Muscle of arm (tissue), 12 donors: ENCODE data around the gene NINJ2. TPM values are rescaled to one million over a fixed set of nuclear protein-coding genes. Genes with fewer than 3 reads are reported as not detected.

Source experiments
- DNase-seq: peaks from one replicate; pipeline ENCODE4 v3.0.0-alpha.2; 2013
- polyA plus RNA-seq, 12 donors: library from polyadenylated mRNA; unstranded; fragments of 120-200 nt; gene quantifications; one replicate each; pipeline ENCODE4 v1.2.1, GENCODE V29; 2013; ENCODE audit not compliant: insufficient read length in 12 of 12

The NINJ2 gene
- polyA plus RNA-seq, 12 donors: 3.4 to 6.2 (median 4.8) TPM; not detected in 2

DNA sequence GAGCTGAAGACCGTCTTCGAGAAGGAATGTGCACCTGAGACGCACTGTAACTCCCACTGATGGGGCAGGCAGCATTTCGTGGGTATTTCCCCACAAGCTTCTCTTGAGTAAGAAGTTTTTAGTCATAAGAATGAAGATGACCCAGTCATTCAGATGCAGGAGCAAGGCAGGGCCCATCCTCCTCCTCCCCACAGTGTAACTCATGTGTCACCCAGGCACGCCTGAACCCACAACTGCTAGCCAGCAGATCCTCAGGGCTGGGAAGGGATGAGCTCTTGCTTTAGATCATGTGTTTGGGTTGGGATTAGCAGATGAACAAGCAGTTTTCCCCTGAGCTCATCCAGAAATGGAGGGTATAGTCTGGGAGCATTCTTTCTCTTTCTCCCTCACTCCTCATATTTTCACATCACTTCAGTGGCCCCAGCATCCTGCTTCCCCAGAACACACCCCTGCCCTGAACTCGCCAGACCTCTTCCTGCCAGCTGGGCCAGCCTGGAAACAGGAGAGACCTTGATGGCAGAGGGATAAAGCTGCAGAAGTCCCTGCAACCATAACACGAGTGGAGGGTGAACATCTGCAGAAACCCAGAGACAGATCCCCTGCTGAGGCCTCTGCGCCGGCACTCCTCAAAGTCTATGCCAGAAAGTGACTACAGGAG is 130.2 kb downstream of the NINJ2 start:
- DNase-seq: no peak

DNA sequence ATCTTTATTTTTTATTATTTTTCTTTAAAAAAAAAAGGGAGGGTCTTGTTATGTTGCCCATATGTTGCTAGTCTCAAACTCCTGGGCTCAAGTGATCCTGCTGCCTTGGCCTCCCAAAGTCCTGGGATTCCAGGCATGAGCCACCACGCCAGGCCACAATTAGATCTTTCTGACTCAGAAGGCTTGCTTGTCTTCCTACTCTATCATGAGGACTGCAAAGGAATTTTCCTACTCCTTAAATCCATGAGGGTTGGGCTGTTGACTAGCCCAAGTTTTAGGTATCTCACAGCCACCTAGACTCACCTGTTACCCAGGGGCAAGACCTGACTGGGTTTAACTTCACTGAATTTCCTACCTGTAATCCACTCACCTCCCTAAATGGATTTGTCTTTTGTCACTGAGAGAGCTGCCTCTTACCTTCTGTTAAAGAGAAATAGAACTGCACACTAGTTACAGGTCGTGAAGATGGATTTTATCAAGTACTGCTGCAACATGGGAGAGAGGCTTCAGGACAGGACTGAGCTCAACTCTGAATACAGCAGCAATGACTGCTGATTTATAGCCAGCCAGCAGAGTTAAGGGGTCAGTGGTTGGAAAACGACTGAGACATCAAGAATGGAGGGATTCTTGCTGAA is 131.2 kb downstream of the NINJ2 start:
- DNase-seq: no peak

DNA sequence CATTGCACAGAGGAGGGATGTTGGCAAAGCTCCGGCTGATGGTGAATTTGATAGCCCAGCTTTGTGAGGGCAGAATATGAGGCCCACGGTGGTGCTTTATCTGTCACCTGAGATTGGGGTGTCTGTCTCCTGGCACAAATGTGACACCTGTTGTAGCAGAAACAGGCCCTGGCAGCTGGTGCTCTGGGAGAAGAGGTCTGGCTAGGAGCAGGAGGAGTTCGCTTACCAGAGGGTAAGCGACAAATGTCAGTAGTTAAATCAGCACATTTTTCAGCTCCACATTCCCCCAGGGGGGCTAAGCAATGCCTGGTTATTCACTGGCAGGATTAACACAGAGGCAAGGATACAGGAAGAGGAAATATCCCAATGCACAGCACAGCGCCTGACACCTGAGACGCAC is 132.4 kb downstream of the NINJ2 start:
- DNase-seq: no peak

DNA sequence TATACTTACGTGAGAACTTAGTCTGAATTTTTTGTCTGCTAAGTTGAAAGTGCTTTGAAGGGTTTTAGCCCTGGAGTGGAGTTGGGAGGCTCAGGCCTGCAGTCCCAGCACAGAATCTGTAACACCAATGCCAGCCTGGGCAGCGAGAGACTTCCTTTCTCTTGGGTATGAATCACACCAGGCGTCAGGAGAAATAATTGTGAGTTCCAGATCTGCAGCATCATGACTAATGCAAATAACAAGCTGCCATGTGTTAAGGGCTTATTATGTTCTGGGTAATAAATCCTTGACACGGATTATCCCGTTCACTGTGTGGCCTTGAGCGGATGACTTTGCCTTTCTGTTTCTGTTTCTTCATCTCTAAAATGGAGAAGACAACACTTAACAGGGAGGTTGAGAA is 132.9 kb downstream of the NINJ2 start:
- DNase-seq: no peak

DNA sequence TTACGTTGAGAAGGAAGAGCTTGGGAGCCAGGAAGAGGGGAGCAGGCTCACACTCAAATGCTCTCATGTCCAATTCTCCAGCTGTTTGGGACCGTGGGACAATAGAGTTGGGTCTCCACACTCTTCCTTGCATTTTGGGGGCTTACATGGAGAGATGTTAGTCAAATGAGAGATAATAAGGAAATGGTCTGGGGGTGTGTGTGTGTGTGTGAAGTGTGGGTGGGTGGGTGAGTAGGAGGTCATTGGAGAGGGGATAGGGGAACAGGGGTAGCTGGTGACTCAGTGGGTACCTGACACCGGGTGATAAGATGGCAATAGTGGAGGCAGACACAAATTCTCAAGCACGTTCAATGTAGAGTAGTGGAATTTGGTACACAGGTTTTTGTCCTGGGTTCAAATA is 135.5 kb downstream of the NINJ2 start:
- no peak for DNase-seq

DNA sequence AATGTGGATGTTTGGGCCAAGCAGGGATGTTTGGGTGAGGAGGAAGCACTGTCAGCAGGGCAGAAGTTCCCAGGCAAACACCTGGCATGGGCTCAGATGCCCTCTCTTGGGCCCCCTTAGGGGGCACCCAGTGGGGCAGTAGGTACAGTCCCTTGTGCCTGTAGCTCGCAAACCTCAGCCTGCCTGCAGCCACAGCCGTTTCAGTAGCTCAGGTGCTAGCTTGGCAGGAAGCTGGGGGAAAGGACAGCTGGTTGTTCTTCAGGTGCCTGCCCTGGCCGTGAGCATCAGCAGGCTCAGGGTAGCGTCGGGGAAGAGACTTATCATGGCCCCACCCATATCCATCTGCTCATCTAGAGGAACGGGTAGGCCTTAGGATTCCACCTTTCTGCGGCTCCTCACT is 136.0 kb downstream of the NINJ2 start:
- no peak for DNase-seq

DNA sequence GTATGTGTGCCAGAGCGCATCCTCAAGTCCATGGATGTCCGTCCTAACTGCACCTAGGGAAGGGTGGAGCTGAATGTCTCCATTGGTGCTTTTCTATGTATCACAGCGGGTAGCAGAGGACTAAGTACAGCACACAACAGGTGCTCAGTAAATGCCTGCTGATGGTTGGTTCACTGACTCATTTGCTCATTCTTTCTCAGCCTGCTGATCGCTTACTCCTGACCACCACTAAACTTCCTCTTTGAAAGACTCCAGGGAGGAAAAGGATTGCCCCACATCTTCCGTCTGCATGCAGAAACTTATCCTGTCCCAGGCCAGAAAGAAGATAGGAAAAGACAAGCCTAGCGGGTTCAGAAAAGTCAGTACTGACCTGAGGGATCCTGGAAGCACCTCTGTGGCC is 137.2 kb downstream of the NINJ2 start:
- DNase-seq: no peak

DNA sequence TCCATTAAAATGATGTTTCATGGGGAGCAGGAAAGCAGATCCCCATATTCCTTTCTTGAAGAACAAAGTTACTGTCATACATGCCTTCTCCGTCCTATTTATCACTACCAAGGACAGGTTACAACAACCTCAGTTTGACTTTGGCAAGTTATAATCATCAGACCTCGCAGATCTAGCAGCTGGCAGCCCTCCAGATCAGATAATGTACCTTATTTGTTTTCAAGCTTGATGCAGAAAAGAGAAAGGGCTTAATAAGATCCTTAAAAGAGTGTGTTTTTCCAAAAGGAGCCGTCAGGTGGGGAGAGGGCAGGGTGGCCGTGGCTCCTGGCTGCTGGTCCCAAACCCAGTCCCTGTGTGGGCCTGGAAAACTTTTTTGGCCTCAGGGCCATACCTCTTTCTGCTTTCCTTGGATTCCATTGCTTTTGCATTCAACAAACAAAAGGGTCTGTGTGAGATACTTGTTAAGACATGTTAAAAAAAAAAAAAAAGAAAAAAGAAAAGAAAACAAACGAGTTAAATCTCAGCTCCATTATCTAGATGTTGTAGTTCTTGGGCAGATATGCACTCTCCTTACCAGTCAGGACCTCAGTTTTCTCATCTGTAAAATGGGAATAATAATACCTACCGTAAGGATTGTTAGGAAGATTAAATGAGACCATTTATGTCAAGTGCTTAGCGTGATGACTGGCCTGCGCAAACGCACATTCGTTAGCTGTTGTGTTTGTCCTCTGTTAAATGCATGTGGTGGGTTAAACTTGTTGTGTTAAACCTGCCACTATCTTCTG is 138.9 kb downstream of the NINJ2 start:
- no peak for DNase-seq

DNA sequence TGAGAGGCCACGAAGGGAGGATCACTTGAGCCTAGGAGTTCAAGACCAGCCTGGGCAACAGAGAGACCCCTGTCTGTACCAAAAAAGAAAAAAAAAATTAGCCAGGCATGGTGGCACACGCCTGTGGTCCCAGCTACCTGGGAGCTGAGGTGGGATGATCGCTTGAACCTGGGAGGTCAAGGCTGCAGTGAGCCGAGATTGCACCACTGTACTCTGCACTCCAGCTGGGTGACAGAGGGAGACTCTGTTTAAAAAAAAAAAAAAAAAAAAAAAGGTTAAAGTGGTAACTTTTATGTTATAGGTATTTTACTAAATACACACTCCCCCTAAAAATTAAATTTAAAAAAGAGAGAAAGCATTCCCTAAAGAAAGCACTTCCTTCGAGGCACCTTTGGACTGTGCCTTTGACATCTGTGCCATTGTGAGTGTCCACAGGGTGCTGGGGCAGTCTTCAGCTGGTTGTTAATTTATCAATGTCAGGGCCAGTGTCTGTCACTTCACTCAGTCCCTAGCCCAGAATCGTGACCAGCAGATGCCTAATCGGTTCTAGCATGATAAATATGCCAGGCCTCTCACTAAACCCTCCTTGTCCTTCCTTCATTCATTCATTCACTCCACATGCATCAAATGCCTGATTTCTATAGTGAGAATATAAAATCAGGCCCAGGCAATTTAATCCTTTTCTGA is 140.4 kb downstream of the NINJ2 start:
- DNase-seq: no peak

DNA sequence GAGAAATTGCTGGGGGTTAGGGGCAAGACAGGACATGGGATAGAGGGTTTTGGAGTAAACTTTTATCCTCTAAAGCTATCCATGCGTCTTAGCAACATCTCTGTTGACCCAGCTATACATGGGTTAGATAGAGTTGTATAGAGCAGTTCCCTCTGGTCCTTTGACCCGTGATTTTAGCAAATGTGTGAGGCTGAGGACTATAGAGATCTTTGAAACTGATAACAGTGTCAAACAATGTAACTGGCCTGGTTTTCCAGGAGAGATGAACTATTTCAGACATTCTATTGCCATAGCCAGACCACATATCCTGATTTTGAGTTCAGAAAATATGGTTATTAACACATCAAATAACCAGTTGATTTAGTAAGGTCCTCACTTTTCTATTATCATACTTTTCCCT is 143.1 kb downstream of the NINJ2 start:
- DNase-seq: no peak

DNA sequence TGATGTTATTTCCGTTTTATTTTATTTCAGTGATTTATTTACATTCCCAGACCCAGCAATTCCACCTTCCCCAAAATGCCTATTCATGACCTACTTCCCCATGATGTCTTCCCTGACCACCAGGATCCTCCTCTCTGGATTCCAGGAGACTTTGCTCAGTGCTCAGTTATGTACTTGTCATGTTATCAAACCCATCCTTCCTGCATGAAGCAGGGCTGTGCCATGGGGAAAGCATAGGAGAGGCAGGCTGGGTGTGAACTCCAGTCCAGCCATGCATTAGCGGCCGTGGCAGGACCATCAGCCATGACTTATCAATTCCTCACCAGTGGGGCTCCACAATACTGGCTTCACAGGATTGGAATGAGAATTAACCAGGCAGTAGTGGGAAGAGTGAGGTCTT is 145.7 kb downstream of the NINJ2 start:
- DNase-seq: no peak

Other genes starting within 250 kb of the NINJ2 start
- gene B4GALNT3, start 203.5 kb downstream of the NINJ2 start, polyA plus RNA-seq: 10 to 100 TPM in 8 of 12 donors, 1 to 10 TPM in 3, not detected in 1; 7.2 to 16.6 (median 11.5) TPM
- 100 to 1,000 TPM in 1 of 12 donors, 10 to 100 TPM in 10, not detected in 1; 48.9 to 126 (median 72.9) TPM for gene WNK1, start 89.1 kb upstream of the NINJ2 start, polyA plus RNA-seq